Bronchial epithelial cell (primary cell): ENCODE results near the gene FRMD4A. TPM values are rescaled to one million over a fixed set of nuclear protein-coding genes. Genes with fewer than 3 reads are reported as not detected.
A peak's percentile ranks its signal among the peaks of the same experiment; 100 is the strongest.

Experiments used
- DNase-seq: peaks from one replicate; pipeline ENCODE4 v3.0.0-alpha.2; 2010; ENCODE audit warnings: low read depth
- FAIRE-seq: peaks from 2 replicates; lab custom pipeline; 2011; peaks lifted over from hg19 to GRCh38; lab: Jason Lieb, UNC
- H3K27me3 ChIP-seq: 2 replicates; pipeline ENCODE4 v1.5.1; 2011; ENCODE audit warnings: low read length; ENCODE audit not compliant: control insufficient read depth, insufficient read depth
- H3K36me3 ChIP-seq: 2 replicates; pipeline ENCODE4 v1.5.1; 2011; ENCODE audit warnings: low read length; ENCODE audit not compliant: control insufficient read depth, insufficient read depth
- H3K4me3 ChIP-seq: 2 replicates; pipeline ENCODE4 v1.5.1; 2011; ENCODE audit warnings: mild to moderate bottlenecking, low read depth, low read length, control low read depth
- total RNA-seq: library from RNA; depleted of rRNA; stranded (reverse); fragments of >200 nt; gene quantifications from 2 replicates; pipeline ENCODE4 v1.2.1, GENCODE V29; 2014
- TF ChIP-seq, protein P1 (sequence below): IDR thresholded peaks from 2 replicates; pipeline ENCODE4 v1.5.1; 2011; ENCODE audit warnings: mild to moderate bottlenecking, moderate library complexity, low read length, control low read depth, inconsistent platforms; ENCODE audit not compliant: insufficient read depth, severe bottlenecking

Gene FRMD4A
- total RNA-seq, 1 donor from 2014 or later = 3.2 TPM

DNA sequence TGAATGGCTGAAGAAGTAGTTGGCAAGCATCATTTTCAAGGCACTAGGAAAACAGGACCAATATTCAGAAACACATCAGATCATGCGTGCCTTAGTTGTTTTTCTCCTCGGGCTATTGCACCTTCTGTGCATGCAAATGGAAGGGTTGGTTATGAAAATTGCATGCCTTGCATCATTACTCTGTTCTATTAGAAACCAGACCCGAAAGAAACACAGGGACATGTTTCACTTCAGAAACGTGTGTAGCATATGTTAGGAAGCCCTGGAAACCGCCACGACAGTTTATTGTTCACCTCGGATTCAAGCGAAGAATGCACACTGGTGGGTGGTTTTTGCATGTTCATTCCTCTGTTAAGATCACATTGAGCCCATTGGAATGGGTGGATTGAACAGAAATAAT is 214.7 kb downstream of the FRMD4A start:
- Histone ChIP-seq H3K27me3 (no peaks in the 10 kb centered on the region), H3K4me3 (no peak overlapping the region), H3K36me3 (no peaks in the 10 kb centered on the region)
- no peak for DNase-seq
- no peak for FAIRE-seq
- TF ChIP-seq, protein P1, sequence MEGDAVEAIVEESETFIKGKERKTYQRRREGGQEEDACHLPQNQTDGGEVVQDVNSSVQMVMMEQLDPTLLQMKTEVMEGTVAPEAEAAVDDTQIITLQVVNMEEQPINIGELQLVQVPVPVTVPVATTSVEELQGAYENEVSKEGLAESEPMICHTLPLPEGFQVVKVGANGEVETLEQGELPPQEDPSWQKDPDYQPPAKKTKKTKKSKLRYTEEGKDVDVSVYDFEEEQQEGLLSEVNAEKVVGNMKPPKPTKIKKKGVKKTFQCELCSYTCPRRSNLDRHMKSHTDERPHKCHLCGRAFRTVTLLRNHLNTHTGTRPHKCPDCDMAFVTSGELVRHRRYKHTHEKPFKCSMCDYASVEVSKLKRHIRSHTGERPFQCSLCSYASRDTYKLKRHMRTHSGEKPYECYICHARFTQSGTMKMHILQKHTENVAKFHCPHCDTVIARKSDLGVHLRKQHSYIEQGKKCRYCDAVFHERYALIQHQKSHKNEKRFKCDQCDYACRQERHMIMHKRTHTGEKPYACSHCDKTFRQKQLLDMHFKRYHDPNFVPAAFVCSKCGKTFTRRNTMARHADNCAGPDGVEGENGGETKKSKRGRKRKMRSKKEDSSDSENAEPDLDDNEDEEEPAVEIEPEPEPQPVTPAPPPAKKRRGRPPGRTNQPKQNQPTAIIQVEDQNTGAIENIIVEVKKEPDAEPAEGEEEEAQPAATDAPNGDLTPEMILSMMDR = no peak

DNA sequence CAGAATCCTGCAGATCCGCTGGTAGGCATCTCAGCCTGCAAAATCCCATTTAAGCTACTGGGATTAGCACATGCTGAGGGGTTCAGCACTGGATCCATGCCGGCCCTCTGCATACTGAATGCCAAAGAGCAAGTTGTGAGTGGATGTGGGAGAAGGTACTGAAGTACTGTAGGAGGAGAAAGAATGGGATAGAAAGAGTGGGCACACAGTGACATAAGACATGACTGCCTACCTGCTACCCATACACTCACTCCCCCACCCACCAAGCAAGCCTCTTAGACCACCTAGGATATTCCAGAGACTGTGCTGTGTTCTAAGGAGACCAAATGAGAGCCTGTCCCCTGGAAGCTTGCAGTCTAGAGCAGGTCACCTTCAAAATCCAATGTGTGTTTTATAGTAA is 215.9 kb downstream of the FRMD4A start:
- no peak overlapping the region for H3K4me3 ChIP-seq
- DNase-seq (no peak), FAIRE-seq (no peak)
- H3K27me3 ChIP-seq = no peaks in the 10 kb centered on the region
- no peaks in the 10 kb centered on the region for H3K36me3 ChIP-seq
- TF ChIP-seq, protein P1 = no peak

DNA sequence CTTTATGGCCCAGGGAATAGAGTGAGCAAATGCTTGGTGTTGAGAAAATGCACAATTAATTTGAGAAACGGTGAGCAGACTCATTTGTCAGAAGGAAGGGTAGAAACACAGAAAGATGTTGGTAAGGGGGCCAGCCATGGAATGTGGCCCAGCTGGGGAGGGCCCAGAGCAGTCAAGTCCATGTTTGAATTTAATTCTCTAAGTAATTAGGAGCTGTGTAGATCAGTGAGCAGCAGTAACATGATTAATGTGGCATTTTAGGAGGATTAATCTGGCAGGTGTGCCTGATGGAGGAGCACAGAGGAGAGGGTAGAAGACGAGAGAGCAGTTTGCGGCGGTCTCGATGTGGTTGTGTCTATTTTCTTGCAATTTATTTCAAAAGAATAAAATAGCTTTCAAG is 218.7 kb downstream of the FRMD4A start:
- H3K4me3 ChIP-seq = no peak overlapping the region
- TF ChIP-seq, protein P1 = no peak
- no peaks in the 10 kb centered on the region for H3K36me3 ChIP-seq
- H3K27me3 ChIP-seq = no peaks in the 10 kb centered on the region
- no peak for FAIRE-seq
- no peak for DNase-seq

DNA sequence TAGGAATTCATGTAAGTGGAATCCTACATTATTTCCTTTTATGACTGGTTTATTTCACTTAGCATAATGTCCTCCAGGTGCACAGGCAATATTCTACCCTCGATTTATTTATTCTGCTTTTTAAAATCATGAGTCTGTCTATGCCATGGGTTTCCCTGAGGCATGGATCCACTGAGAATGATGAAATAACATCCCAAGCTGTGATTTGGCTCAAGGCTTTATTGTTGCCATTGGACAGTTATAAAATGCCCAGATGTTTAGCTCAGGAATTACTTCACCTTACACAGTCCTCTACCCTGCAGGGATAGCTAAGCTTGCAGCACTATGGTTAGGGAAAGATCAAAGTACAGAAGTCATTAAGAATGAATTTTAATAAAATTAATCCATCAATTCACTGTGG is 219.5 kb downstream of the FRMD4A start:
- no peak overlapping the region for H3K4me3 ChIP-seq
- FAIRE-seq = no peak
- no peaks in the 10 kb centered on the region for H3K27me3 ChIP-seq
- TF ChIP-seq, protein P1 = no peak
- no peaks in the 10 kb centered on the region for H3K36me3 ChIP-seq
- no peak for DNase-seq

DNA sequence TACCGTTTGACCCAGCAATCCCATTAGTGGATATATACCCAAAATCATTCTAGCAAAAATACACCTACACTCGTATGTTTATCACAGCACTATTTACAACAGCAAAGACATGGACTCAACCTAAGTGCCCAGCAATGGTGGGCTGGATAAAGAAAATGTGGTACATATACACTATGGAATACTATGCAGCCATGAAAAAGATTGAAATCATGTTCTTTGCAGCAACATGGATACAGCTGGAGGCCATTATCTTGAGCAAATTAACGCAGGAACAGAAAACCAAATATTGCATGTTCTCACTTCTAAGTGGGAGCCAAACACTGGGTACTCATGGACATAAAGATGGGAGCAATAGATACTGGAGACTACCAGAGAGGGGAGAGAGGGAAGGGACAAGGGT is 223.9 kb downstream of the FRMD4A start:
- no peak for DNase-seq
- Histone ChIP-seq H3K4me3 (no peak overlapping the region), H3K27me3 (no peaks in the 10 kb centered on the region), H3K36me3 (no peaks in the 10 kb centered on the region)
- TF ChIP-seq, protein P1 = no peak
- no peak for FAIRE-seq

DNA sequence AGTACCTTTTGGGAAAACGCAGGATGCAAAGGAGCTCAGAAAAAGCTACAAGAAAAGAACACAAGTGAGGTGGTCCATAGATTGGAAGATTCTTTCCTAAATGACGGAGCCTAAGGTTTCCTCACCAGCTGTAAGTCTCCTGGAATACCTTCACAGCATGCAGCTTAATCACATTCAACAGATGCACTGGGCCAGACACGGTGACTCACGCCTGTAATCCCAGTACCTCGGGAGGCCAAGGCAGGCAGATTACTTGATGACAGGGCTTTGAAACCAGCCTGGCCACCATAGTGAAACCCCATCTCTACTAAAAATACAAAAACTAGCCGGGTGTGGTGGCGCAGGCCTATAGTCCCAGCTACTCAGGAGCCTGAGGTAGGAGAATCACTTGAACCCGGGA is 228.7 kb downstream of the FRMD4A start:
- Histone ChIP-seq H3K27me3 (no peaks in the 10 kb centered on the region), H3K36me3 (no peaks in the 10 kb centered on the region), H3K4me3 (no peak overlapping the region)
- DNase-seq (peak; percentile 30), FAIRE-seq (no peak)
- TF ChIP-seq, protein P1 = no peak
